ENCODE data around the gene STAB2.

DNA sequence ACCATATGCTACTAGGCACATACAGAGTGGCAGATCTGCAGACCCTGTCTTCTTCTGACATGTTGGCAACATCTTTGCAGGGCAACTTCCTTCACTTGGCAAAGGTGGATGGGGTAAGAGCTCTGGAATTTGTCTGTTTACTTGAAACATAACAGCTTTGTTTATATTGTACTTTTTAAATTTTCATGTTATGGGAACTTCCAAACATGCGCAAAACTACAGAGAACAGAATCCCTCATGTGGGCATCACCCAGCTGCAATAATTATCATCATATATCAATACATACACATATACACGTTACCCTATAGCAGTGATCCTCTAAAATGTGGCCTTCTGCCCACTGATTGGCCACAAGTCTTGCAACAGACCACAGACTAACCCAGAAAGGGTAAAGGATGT, 103.4 kb downstream of the STAB2 start:
- TF ChIP-seq, protein P1, sequence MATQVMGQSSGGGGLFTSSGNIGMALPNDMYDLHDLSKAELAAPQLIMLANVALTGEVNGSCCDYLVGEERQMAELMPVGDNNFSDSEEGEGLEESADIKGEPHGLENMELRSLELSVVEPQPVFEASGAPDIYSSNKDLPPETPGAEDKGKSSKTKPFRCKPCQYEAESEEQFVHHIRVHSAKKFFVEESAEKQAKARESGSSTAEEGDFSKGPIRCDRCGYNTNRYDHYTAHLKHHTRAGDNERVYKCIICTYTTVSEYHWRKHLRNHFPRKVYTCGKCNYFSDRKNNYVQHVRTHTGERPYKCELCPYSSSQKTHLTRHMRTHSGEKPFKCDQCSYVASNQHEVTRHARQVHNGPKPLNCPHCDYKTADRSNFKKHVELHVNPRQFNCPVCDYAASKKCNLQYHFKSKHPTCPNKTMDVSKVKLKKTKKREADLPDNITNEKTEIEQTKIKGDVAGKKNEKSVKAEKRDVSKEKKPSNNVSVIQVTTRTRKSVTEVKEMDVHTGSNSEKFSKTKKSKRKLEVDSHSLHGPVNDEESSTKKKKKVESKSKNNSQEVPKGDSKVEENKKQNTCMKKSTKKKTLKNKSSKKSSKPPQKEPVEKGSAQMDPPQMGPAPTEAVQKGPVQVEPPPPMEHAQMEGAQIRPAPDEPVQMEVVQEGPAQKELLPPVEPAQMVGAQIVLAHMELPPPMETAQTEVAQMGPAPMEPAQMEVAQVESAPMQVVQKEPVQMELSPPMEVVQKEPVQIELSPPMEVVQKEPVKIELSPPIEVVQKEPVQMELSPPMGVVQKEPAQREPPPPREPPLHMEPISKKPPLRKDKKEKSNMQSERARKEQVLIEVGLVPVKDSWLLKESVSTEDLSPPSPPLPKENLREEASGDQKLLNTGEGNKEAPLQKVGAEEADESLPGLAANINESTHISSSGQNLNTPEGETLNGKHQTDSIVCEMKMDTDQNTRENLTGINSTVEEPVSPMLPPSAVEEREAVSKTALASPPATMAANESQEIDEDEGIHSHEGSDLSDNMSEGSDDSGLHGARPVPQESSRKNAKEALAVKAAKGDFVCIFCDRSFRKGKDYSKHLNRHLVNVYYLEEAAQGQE (IDR thresholded peaks at IDR 0.05; ENCODE audit: low read depth), result no peak
- TF ChIP-seq JUND (IDR thresholded peaks at IDR 0.05) (no peak), SP1 (IDR thresholded peaks at IDR 0.05; ENCODE audit: low read depth) (no peak), EZH2phosphoT487 (IDR thresholded peaks at IDR 0.05; ENCODE audit: borderline replicate concordance) (no peak), TCF7L2 (IDR thresholded peaks at IDR 0.05; ENCODE audit: borderline replicate concordance, extremely low read depth, insufficient read depth, insufficient read length) (no peak), EGR1 (IDR thresholded peaks at IDR 0.05; ENCODE audit: low read depth) (no peak), CEBPB (IDR thresholded peaks at IDR 0.05; ENCODE audit: low read depth) (no peak), POLR2A (IDR thresholded peaks at IDR 0.05; ENCODE audit: borderline replicate concordance, extremely low read depth, insufficient read depth, insufficient read length) (no peak)
- TF ChIP-seq, protein P2, sequence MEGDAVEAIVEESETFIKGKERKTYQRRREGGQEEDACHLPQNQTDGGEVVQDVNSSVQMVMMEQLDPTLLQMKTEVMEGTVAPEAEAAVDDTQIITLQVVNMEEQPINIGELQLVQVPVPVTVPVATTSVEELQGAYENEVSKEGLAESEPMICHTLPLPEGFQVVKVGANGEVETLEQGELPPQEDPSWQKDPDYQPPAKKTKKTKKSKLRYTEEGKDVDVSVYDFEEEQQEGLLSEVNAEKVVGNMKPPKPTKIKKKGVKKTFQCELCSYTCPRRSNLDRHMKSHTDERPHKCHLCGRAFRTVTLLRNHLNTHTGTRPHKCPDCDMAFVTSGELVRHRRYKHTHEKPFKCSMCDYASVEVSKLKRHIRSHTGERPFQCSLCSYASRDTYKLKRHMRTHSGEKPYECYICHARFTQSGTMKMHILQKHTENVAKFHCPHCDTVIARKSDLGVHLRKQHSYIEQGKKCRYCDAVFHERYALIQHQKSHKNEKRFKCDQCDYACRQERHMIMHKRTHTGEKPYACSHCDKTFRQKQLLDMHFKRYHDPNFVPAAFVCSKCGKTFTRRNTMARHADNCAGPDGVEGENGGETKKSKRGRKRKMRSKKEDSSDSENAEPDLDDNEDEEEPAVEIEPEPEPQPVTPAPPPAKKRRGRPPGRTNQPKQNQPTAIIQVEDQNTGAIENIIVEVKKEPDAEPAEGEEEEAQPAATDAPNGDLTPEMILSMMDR (IDR thresholded peaks at IDR 0.05 in 2 of 3, conservative IDR thresholded peaks at IDR 0.05 in 1 of 3; ENCODE audit: borderline replicate concordance in 1 of 3, insufficient read depth in 1 of 3, low read depth in 2 of 3, low read length in 2 of 3), result no peak
